ENCODE results near the gene DLX2.
"Not testable (repeated sequence)": the region's sequence is repeated elsewhere in the genome, so short reads cannot be mapped to it uniquely, and the experiment has no call there.

DLX2 gene

DNA sequence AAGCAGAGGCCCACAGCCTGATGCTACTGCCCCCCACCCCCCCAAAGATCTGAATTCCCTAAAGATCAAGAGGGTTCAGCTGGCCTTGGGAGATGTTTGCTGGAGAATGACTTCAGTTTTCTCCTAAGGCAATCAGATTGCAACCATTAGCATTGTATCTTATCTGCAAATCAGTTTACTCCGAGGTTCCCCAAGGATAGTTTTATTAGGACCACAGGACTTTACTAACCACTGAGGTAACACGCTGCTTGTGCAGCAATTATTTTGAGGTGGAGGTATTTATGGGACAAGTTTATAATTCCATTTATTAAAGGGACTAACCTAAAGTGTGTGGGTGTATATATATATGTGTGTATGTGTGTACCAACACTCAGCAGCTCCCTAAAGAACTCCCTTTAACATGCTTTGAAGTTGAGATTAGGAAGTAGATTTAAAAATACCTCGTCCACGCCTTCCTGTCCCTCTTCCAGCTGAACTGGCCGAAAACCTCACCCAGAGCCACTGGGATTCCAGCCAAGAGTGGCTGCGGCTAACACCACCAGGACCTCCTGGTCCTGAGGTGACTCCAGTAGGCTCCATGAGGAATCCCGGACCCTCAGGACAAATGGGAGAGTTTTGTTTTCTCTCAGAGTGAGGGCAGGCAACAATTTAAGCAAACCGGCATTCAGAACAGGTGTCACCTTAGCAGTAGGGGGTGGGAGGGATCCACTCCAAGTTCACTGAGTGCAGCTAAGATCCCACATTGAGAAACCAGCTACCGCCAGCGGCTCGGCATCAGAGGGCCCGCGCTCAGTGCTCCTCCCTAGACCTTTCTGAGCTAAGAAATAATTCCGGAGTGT, 20.4 kb downstream of the DLX2 start:
- no peak for DNase-seq

DNA sequence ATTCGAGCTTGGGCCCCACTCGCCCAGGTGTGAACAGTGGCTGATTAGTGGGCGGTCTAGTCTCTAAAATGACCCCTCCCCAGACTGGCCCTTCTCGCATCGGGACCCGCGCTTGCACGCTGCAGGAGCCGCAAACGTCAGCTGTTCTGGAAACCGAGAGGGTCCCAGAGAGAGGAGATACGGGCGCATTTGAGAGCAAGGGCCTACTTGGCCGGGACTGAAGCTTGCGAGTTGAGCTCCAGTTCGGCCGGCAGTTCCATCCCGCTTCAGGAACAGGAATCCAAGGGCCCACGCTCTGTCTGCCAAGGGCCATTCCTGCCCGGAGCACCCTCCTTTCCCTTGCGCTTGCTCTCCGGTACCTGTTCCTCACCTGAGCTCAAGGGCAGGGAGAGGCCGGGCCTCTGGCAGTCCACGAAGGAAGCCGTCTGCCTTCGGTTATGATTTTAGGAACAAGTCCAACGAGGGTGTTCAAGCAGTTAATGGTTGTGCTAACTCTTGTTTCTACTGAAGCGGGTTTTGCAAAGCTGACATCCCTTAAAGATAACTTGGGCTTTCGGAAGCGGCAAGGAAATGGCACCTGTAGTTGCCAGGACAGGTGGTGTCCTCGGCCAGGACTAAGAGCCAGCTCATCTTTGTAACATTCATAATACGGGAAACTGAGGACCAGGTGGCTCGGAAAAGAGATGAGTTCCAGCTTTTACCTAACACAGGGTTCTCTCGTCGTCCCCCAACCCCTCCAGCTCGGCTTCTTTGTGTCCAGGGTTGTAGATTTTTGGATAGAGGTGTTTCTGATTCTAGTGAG, 21.3 kb downstream of the DLX2 start:
- no peak for DNase-seq

DNA sequence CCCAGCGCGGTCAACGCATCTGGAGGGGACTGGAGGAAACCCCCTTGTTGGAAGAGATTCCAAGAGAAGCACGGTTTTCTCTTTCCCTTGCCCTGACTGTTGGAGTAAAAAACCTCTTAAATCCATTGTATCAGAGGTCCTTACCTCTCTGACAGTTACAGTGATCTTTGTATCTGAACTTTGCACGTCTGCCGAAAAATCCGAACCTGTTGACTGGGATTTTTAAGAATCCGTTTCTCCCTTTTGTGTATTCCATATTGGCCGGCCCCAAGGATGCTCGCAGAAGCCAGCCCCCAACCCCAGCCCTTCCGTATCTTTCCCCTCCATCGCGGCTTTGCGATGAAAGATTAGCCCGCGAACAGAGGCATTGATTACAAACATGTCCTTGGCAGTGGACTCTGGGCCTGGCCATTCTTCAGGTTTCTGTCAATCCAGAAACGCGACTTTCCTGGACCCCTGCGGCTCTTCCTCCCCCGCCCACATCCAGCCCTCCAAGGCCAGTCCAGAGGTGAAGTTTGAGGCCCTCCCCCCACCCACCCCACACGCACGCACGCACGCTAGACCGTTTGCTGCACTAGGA, 22.0 kb downstream of the DLX2 start:
- DNase-seq: no peak

DNA sequence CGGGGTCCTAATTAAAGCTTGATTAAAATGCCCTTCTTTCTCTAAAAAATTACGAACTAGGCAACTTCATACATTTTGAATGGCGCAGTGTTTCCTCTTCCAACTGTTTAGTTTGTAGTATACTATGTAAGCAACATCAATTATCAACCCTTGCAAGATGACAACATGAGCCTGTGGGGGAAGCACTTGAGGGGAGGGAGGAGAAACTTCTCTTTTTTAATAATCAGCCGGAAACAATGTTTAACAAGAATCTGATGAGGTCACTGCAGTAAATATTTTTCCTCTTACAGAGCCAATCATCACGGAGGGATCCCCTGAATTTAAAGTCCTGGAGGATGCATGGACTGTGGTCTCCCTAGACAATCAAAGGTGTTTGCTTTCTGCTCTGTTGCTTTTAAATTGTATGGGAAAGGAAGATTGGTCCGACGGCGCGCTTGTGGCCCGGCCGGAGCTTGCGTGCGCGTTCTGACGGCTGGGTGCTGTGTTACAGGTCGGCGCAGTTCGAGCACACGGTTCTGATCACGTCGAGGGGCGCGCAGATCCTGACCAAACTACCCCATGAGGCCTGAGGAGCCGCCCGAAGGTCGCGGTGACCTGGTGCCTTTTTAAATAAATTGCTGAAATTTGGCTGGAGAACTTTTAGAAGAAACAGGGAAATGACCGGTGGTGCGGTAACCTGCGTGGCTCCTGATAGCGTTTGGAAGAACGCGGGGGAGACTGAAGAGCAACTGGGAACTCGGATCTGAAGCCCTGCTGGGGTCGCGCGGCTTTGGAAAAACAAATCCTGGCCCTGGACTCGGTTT, 22.7 kb downstream of the DLX2 start:
- DNase-seq: no peak

DNA sequence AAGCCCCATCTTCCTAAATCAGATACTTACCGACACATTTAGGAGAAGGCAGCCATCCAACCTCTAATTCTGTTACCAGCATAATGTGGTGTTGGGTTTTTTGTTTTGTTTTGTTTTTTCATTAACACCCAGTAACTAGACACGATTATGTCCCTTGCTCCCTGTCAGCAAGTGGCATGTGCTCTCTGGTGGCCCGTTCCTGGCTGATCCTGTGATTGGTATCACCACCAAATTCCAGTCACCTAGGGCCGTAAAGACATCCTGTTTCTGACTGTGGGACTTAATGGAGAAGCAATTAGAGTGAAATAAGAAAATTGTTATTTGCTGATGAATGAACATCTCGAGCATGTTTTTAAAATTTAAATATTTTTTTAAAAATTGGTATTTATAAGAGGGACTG, 23.3 kb downstream of the DLX2 start:
- DNase-seq: no peak

DNA sequence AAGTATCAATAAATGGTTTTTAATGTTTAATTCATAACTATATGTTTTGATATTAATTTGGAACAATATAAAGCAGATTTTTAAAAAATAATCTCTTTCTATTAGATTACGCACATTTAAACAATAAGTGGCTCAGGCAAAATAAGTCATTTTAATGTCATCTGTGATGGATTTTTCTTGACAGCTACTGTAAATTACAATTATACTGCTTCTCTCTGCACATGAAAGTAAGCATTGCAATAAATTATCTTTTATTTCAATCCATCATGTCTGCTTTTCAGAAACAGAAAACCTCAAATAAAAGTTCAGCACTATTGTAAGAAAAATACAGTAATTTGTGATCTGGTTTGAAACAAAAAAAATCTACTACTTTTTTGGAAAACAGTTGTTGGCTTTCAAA, 28.4 kb downstream of the DLX2 start:
- no peak for DNase-seq

DNA sequence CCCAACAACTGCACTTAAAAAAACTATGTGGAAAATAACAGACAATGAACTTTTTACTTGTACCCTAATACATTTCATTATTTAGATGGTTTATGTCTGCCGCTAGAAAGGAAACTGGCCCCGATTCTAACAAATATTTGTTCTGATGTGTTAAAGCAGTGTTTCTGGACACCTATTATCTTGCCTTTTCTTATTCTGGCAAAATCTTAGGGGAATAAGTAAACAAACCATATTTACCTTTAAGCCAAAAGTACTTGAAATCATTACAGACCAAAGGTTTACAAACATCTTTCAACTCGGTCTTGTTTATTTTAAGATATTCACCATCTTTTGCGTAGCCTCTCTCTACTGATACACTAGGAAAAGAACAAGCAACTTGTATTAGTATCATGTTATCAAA, 29.2 kb downstream of the DLX2 start:
- no peak for DNase-seq

DNA sequence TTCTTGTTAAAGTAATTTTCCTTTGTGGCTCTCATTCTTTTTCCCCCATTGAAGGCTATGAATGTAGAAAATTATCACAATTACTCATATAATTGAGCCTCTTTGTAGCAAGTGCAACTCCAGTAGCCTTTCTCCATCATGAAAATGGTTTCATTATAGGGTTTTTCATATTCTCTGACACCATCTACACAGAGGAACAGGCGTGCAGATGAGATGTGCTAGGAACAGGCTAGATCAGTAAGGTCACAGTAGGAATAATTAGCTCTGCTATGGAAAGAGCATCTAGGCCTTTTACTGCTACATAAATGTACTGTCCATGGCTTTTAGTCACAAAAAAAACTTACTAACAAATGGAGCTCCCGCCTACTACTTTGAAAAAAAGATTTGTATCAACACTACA, 30.0 kb downstream of the DLX2 start:
- DNase-seq: no peak

DNA sequence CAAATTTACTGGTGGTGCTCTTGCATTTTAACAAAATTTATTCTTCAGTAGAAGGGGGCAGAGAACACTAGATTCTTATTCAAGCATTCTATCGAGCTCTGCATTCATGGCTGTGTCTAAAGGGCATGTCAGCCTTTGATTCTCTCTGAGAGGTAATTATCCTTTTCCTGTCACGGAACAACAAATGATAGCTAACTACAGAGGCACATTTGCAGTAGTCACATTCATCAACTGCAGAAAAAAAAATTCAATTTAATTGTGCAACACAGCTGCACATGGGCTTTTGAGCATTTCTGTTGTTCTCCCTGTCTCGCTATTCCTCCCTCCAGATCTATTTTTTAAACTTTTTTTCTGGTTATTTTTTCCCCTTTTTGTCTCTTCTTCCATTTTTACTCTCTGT, 30.4 kb downstream of the DLX2 start:
- no peak for DNase-seq

DNA sequence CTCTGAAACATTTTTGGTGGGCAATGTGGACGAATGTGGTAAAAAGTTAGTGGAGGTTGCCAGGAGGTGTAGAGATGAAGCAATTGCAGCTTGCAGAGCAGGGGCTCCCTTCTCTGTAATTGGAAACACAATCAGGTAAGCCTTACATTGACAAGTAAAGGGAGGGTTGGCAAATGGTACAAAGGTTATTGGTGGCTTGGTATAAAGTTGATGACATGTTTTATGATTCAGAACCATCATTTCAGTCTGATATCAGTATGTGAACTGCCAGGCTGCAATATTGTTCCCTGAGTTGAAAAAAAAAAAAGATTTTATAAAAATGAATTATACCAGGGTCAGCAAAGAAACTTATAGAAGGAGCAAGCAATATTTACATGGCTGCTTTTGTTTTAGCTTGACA, 31.8 kb downstream of the DLX2 start:
- DNase-seq: no peak

DNA sequence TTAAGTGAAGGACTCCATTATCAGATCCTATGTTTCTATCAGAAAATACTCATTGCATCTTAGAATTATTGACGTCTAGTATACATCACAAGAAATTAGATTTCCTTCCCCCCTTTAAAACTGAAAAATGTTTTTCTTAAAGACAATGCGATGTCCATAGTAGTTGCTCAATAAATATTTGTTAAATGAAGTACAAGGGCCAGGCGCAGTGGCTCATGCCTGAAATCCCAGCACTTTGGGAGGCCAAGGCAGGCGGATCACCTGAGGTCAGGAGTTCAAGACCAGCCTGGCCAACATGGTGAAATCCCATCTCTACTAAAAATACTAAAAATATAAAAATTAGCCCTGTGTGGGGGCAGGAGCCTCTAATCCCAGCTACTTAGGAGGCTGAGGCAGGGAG, 34.8 kb downstream of the DLX2 start:
- not testable (repeated sequence) for DNase-seq

DNA sequence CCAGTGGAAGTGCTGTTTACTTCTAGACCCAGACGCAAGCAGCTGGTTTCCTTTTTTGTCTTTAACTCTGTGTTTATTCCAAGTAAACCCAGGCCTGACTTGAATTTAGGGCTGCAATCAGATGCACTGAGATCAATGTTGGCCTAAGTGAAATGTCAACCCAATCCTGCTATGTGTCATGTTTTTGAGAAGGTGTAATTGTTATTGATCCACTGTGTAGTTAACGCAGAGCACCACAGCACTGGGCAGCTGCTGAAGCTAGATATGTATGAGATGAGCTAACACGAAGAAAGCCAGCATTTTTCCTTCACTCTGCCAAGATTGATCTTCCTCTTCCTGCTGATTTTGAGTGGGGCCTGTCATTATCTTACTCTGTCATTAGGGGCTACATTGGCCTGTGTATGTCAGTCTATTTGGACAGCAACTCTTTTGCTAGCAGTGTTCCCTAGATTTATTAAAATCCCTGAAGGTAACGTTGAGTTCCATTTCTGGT, 36.3 kb downstream of the DLX2 start:
- no peak for DNase-seq

DNA sequence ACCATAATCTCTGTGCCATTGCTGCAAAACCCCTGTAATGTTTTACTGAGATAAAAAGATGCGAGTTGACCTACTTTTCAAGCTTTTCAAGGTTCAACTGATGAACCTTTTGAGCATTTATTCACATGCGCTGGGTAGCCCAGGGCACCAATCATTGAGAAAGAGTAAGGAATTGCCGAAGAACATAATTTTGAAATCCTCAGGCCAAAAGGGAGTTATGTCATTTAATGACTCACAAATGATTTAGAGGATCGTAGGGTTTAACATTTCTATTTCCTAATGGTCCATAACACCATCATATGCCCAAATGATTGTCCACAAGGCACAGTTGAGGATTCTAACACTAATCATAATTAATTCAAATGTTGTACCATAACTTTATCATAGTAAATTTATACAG, 37.6 kb downstream of the DLX2 start:
- DNase-seq: no peak

DNA sequence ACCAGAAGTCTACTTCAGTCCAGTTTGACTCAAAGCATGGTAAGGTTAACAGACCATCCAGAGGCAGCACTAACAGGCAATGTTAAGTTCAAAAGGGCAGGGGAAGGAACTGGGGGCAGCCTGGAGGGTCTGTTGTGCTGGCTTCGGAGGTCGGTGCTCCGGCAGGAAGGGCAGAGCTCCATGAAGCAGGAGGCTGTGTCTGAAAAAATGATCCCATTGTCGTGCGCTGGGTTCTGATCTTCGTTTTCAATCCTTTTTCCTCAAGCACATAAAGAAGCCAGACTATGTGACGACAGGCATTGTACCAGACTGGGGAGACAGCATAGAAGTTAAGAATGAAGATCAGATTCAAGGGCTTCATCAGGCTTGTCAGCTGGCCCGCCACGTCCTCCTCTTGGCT, 39.3 kb downstream of the DLX2 start:
- DNase-seq: no peak

DNA sequence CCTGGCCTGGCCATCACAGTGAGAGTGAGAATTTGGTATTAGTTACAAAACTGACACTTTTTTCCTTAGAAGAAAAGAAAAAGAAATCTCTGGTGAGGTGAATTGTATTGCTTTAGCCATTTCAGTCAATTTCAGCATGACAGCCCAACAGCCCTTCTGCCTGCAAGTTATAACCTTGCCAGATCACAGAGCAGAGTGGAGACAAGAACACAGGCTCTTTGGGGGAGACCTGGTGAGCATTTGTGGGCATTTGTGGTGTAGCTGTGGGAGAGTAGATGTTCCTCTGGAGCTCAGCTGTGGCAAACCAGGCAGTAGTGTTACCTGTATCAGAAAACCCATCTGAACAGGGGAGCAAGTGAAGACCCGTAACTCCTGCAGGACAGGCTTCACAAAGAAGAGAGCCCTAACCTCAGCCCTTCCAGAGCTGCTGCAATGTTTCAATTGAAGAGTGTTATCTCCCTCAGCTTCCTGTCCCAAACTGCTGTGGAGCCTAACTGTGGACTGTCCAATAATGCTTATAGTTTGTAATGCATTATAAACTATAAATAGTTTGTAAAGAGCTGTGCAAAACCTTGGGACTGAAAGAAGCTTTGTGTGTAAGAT, 40.2 kb downstream of the DLX2 start:
- DNase-seq: no peak

DNA sequence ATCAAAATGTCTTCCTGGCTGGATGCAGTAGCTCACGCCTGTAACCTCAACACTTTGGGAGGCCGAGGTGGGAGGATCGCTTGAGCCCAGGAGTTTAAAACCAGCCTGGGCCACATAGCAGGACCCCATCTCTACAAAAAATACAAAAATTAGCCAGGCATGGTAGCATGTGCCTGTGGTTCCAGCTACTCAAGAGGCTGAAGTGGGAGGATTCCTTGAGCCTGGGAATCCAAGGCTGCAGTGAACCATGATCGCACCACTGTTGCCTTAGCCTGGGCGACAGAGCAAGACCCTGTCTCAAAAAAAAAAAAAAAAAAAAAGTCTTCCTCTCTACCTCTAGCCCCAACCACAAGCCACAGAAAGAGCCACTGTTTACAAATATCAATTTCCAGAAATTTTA, 42.6 kb downstream of the DLX2 start:
- DNase-seq: not testable (repeated sequence)

DNA sequence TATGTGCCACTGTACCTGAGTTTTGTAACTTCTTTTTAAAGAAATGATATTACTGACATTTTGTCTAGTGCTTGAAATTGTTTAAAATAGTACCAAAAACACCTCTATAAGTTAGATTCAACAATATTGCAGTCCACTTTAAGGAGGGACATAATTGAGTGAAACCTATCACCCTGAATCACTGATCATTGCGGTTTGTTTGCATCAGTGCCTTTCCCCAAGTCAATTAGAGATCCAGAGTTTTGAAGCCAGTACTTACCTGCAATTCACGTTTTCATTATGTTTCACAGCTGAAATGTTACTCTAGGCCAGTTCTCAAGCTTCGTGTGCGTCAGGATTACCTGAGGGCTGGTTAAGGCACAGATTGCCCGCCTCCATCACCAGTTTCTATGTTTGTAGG, 44.0 kb downstream of the DLX2 start:
- no peak for DNase-seq

DNA sequence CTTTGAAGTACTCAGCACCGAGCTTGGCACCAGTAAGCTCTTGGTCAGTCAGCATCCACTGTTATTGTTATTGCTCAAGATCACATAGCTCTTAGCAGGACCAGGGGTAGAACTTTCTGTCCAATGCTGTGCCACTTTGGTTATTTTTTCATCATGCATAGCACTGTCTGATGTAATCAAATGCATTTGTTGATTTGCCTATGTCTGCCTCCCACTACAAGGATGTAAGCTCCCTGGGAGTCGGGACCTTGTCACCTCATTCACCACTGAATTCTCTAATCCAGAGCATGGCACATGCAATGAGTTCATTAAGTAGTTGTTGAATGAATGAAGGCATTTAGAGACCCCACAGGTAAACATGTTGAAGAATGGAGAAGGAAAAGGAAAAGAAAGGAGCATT, 46.4 kb downstream of the DLX2 start:
- no peak for DNase-seq

DNA sequence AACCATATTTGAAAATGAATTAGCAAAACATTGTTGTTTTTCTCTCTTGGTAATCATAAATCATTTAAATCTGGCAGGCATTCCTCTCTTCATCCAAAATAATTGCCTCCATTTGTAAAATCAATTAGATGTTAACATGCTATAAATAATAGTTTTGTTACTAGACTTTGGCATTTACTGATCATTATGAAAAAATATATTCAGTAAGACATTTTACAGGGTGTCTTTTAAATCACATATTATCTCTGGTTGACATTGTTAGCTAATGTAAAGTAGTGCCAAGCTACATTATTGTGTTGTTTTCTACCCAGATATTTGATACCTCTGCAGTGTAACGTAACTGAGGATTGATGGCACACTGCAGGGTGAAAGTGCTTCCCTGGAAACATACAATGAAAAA, 49.2 kb downstream of the DLX2 start:
- no peak for DNase-seq

DNA sequence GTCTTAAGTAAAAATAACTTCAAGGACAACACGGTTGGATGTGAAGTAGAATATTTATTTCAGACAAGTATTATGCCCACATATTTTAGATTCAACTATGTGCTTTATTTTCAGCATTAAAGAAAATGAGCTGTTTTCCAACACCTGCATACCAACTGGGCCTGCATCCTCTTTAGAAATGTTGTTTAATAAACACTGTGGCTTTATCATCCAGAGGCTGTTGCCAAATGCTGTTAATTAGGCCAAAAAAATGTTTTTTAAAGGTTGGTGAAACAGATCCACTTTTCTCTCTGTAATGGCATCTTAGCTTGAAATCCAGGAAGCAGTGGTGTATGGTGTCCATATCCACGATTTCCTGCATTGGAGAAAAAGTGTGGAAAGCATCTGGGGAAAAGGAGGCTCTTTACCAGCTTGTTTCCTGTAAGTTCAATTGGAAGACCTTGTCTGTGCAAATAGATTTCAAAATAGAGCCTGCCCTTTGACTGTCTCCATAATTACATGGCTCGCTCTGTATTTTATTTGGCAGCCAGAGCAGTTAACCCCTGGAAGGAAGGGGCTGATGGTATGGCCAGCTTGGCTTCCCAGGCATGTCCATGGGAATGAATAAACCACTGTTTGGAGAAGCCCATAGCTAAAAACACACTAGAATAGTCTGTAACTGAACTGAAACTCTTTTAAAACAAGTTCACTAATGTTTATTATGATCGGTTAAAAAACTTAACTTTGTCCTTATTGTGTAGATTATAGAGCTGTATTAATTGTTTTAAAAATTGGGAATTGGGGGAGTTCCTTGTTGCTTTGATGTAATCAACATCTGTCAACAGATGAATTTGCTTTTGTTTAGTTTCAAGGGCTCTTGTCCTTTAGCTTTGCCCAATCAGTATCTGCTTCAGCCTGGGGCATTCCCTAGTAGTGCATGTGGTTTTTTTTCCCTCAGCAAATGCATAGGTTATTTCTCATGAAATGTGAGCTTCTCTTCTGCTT, 50.4 kb downstream of the DLX2 start:
- DNase-seq: peak; percentile 4

DNA sequence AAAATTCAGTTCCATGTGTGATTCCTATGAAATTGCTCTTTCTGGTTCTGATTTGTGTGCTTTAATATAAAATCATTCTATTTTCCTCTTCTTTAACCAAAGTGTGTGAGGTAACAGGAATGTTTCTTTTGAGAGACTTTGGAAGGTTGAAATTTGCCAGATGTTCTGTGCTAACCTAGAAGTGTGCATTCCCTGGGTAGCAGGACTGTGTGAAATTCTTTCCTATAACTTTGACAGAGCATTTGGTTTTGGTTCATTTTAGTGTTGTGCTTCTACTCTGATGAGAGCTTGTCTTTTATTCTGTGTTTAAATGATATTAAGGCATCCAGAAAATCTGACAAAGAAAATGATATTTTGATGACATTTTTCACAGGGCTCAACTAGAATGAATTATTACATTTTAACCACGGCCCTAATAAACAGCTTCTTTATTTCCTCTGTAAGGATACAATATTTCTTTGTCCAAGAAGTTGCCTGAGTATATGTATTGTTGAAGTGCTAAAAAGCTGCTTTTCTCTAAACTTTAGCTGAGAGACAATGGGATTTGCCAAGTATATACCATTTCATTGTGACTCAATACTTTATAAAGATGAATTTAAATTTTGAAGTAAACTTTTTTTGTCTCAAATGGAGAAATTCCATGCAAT, 52.1 kb downstream of the DLX2 start:
- DNase-seq: no peak

Data from fibroblast of skin of right biceps (primary cell).